HL-60 (cell line): ENCODE data around the gene KANK3.
"Not testable (repeated sequence)": the region's sequence is repeated elsewhere in the genome, so short reads cannot be mapped to it uniquely, and the experiment has no call there.

Experiments
- DNase-seq, 2 experiments: peaks; one replicate each; pipeline ENCODE4 v3.0.0-alpha.2; 2010 to 2020; ENCODE audit warnings: low read depth in 1 of 2, low spot score in 1 of 2
- H3K27ac ChIP-seq: fragments of 250-450 bp; sonication (Bioruptor Pico); replicated peaks from 2 replicates; pipeline ENCODE4 v1.5.1; 2020; ENCODE audit warnings: mild to moderate bottlenecking, moderate library complexity
- H3K27me3 ChIP-seq: fragments of 250-450 bp; sonication (Bioruptor Pico); 2 replicates; pipeline ENCODE4 v1.5.1; 2021; ENCODE audit warnings: mild to moderate bottlenecking, moderate library complexity; ENCODE audit not compliant: insufficient read depth, poor library complexity, severe bottlenecking
- H3K4me3 ChIP-seq: replicated peaks from 2 replicates; pipeline ENCODE4 v1.5.1; 2011; ENCODE audit warnings: mild to moderate bottlenecking, control low read depth, low read length; ENCODE audit not compliant: insufficient read depth
- GABPA ChIP-seq: IDR thresholded peaks from 2 replicates; pipeline ENCODE4 v1.6.1; 2012; ENCODE audit warnings: low read depth
- POLR2AphosphoS5 ChIP-seq: IDR thresholded peaks from 2 replicates; pipeline ENCODE4 v1.6.1; 2012; ENCODE audit warnings: low read depth
- SPI1 ChIP-seq: IDR thresholded peaks from 2 replicates; pipeline ENCODE4 v1.6.1; 2012; ENCODE audit warnings: low read depth, mild to moderate bottlenecking, borderline replicate concordance
- TF ChIP-seq, protein P1 (sequence below): IDR thresholded peaks from one replicate; pipeline ENCODE4 v1.5.1; 2011; ENCODE audit warnings: low read length, control low read depth, inconsistent platforms; ENCODE audit not compliant: insufficient read depth
- TF ChIP-seq, protein P2 (sequence below): IDR thresholded peaks from 2 replicates; pipeline ENCODE4 v1.6.1; 2012; ENCODE audit warnings: low read depth; ENCODE audit not compliant: insufficient replicate concordance

Gene KANK3

DNA sequence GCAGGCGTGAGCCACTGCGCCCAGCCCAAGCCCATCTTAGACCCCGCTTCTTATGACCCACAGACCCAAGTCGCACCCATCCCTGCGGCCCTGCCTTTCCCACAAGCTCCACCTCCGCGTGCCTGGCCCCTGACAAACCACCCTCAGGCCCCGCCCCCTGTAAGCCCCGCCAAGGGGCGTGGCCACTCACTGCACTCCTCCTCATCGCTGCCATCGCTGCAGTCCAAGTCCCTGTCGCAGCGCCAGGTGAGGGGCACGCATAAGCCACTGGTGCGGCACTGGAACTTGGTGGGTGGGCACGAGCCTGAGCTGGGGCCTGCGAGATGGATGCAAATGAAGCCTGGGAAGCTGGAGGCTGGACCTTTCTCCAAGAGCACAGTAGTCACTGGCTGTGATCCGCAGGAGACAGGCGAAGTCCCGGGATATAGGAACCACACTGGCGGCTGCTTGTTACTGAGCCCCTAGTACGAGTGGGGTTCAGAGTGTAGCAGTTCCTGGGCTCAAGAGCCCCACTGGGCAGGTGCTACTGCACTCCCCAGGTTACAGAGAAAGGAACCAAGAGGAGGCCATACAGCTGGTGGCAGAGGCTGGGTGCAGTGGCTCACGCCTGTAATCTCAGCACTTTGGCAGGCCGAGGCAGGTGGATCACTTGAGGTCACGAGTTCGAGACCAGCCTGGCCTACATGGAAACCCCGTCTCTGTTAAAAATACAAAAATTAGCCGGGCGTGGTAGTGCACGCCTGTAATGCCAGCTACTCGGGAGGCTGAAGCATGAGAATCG is 38.0 kb downstream of the KANK3 start:
- H3K4me3 ChIP-seq, result no peak overlapping the region
- no peaks in the 10 kb centered on the region for H3K27me3 ChIP-seq
- no peak overlapping the region for H3K27ac ChIP-seq
- peak in 1 of 2 experiments; percentile 0 for DNase-seq
- no peak for TF ChIP-seq SPI1
- no peak for TF ChIP-seq GABPA
- TF ChIP-seq, protein P1, sequence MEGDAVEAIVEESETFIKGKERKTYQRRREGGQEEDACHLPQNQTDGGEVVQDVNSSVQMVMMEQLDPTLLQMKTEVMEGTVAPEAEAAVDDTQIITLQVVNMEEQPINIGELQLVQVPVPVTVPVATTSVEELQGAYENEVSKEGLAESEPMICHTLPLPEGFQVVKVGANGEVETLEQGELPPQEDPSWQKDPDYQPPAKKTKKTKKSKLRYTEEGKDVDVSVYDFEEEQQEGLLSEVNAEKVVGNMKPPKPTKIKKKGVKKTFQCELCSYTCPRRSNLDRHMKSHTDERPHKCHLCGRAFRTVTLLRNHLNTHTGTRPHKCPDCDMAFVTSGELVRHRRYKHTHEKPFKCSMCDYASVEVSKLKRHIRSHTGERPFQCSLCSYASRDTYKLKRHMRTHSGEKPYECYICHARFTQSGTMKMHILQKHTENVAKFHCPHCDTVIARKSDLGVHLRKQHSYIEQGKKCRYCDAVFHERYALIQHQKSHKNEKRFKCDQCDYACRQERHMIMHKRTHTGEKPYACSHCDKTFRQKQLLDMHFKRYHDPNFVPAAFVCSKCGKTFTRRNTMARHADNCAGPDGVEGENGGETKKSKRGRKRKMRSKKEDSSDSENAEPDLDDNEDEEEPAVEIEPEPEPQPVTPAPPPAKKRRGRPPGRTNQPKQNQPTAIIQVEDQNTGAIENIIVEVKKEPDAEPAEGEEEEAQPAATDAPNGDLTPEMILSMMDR, result no peak
- TF ChIP-seq, protein P2, sequence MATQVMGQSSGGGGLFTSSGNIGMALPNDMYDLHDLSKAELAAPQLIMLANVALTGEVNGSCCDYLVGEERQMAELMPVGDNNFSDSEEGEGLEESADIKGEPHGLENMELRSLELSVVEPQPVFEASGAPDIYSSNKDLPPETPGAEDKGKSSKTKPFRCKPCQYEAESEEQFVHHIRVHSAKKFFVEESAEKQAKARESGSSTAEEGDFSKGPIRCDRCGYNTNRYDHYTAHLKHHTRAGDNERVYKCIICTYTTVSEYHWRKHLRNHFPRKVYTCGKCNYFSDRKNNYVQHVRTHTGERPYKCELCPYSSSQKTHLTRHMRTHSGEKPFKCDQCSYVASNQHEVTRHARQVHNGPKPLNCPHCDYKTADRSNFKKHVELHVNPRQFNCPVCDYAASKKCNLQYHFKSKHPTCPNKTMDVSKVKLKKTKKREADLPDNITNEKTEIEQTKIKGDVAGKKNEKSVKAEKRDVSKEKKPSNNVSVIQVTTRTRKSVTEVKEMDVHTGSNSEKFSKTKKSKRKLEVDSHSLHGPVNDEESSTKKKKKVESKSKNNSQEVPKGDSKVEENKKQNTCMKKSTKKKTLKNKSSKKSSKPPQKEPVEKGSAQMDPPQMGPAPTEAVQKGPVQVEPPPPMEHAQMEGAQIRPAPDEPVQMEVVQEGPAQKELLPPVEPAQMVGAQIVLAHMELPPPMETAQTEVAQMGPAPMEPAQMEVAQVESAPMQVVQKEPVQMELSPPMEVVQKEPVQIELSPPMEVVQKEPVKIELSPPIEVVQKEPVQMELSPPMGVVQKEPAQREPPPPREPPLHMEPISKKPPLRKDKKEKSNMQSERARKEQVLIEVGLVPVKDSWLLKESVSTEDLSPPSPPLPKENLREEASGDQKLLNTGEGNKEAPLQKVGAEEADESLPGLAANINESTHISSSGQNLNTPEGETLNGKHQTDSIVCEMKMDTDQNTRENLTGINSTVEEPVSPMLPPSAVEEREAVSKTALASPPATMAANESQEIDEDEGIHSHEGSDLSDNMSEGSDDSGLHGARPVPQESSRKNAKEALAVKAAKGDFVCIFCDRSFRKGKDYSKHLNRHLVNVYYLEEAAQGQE, result no peak
- no peak for TF ChIP-seq POLR2AphosphoS5

DNA sequence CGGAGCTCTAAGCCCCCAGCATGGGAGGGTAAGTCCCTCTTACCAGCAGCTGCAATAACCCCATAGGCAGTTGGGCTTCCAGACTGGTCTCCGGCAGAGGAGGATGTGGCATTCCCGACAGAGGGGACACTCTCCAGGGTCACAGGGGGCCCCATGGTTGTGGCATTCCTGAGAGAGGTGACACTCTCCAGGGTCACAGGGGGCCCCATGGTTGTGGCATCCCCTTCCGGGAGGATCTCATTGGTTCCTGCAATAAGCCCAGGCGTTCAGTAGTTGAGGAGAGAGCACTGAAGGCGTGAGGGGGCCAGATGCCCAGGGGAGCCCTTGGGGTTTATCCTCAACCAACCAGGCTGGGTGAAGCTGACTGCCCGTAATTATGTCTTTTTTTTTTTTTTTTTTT is 40.3 kb downstream of the KANK3 start:
- TF ChIP-seq GABPA (no peak), SPI1 (no peak), POLR2AphosphoS5 (no peak)
- TF ChIP-seq, protein P2, result no peak
- TF ChIP-seq, protein P1, result no peak
- Histone ChIP-seq H3K4me3 (no peak overlapping the region), H3K27ac (no peak overlapping the region), H3K27me3 (no peaks in the 10 kb centered on the region)
- no peak for DNase-seq

DNA sequence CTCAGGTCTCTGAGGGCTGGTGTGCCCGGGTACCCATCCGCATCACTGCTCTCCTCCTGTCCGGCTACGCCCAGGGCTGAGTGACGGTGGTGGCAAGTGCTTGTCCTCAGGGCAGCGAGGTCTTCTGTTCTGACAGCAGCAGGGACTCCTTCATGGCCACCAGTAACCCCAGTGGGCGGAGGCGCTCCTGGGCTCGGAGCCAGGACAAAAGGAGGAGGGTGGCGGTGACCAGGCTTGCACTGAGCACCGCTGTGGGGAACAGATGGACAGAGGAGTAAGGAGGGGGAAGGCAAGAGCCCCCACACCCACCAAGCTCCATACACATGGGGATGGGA is 40.7 kb downstream of the KANK3 start:
- no peaks in the 10 kb centered on the region for H3K27me3 ChIP-seq
- TF ChIP-seq POLR2AphosphoS5 (no peak), GABPA (no peak), SPI1 (no peak)
- TF ChIP-seq, protein P1, result no peak
- TF ChIP-seq, protein P2, result no peak
- no peak overlapping the region for H3K27ac ChIP-seq
- H3K4me3 ChIP-seq, result no peak overlapping the region
- DNase-seq, result peak in 1 of 2 experiments; percentile 0

DNA sequence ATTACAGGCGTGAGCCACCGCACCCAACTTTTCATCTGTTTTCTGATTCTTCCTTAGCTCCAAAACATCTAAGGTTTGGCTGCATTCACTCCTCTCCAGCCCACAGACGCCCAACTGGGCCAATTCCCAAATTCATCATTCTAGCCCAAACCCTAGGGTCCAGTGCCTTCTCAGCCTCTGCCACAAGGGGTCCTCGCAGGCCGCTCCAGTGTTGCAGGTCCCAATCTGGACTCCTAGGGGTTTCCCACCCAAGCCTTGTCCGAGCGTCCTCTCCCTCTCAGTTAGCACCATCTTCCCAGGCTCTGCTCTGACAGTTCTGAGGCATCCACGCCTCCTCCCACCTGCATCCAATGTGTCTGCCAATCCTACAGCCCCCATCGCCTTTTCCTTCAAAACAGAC is 51.7 kb downstream of the KANK3 start:
- H3K27me3 ChIP-seq, DNase-seq, H3K4me3 ChIP-seq, H3K27ac ChIP-seq: not testable (repeated sequence)

DNA sequence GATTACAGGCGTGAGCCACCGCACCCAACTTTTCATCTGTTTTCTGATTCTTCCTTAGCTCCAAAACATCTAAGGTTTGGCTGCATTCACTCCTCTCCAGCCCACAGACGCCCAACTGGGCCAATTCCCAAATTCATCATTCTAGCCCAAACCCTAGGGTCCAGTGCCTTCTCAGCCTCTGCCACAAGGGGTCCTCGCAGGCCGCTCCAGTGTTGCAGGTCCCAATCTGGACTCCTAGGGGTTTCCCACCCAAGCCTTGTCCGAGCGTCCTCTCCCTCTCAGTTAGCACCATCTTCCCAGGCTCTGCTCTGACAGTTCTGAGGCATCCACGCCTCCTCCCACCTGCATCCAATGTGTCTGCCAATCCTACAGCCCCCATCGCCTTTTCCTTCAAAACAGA is 66.6 kb downstream of the KANK3 start:
- not testable (repeated sequence) for H3K27me3 ChIP-seq, DNase-seq, H3K27ac ChIP-seq, H3K4me3 ChIP-seq
